ELF-1 (cell line): Measurements from ENCODE around the gene F7.
"Not testable (repeated sequence)": the region's sequence is repeated elsewhere in the genome, so short reads cannot be mapped to it uniquely, and the experiment has no call there.

ENCODE experiments used
- DNase-seq: peaks from one replicate; pipeline ENCODE4 v3.0.0-alpha.2; 2016; ENCODE audit warnings: low read depth, low spot score

The F7 gene

DNA sequence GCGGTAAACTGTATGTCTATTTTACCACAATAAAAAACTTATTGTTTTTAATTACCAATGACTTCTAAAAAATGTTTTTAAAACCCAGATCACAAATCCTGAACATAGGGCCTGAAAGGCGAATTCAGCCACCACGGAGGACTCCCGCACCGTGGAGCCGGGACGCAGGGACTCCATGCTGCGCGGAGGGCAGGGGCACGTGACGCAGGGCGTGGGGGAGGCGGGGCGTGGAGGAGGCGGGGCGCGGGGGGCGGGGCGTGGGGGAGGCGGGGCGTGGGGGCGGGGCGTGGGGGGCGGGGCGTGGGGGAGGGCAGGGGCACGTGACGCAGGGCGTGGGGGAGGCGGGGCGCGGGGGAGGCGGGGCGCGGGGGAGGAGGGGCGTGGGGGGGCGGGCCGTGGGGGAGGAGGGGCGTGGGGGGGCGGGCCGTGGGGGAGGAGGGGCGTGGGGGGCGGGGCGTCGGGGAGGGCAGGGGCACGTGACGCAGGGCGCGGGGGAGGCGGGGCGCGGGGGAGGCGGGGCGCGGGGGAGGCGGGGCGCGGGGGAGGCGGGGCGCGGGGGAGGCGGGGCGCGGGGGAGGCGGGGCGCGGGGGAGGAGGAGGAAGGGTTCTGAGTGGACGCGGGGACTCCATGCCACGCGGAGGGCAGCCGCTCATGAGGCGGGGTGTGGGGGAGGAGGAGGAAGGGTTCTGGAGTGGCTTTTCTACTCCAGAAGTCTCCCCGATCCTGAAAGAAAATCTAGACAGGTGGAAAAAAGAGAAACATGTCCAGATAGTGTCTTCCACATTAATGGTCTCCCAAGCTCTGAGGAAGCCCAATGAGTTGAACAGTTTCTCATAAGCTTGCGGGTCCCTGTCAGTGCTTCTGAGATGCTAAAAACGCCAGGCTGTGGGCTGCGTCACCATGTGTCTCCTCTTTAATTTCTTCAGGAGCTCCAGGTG is 48.5 kb downstream of the F7 start:
- no peak for DNase-seq

DNA sequence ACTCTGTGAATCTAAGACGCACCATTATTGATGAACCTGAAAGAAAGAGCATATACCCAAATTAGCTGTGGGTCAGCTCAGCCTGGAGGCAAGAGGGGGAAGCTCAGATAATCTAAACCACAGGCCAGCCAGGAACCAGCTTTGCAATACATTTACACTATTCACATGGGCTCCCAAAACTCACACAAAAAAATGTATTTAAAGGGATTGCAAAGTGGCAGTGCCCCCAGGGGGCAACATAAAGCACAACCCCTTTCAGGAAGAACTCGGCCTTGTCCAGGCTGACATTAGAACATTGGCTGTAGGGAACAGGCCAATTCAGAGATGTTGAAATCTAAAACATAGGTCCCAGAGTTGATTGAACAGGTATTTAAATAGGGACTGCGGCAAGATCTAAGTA is 49.6 kb downstream of the F7 start:
- DNase-seq, result no peak

DNA sequence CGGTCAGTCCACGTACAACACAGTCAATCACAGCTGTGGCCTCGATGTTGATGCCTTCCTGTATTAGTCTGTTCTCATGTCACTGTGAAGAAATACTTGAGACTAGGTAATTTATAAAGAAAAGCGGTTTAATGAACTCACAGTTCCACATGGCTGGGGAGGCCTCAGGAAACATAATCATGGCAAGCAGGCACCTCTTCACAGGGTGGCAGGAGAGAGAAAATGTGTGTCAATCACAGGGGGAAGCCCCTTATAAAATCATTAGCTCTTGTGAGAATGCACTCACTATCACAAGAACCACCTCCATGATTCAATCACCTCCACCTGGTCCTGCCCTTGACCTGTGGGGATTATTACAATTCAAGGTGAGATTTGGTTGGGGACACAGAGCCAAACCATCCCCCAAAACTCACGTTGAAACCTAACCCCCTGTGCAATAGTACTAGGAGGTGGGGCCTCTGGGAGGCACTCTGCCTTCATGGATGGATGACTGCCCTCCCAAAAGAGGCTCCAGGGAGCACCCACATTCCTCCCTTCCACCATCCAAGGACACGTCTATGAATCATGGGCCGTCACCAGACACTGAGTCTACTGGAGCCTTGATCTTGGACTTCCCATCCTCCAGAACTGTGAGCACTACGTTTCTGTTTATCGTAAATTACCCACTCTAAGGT is 50.5 kb downstream of the F7 start:
- DNase-seq, result no peak

DNA sequence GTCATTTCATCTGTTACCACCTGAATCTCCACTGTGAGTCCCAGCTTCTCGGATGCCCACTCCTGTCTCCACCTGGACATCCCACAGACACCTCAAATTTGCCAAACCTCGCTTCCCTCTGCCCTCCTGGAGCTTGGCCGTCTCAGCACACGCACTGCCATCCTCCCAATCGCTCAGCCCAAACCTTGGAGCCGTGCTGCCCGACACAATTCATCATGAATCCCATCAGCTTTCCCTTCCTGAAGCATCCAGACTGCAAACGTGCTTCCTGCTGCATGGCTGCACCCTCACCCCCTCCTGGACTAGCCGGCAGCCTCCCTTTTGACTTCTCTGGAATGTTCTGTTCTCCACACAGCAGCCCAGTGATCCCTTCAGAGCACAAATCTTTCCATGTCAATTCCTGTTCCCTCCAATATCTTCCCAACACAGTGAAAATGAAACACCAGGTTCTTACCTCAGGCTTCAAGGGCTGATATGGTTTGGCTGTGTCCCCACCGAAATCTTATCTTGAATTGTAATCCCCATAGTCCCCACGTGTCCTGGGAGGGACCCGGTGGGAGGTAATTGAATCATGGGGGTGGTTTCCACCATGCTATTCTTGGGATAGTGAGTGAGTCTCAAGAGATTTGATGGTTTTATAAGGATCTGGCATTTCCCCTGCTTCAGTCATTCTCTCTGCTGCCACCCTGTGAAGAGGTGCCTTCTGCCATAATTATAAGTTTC is 51.8 kb downstream of the F7 start:
- no peak for DNase-seq

DNA sequence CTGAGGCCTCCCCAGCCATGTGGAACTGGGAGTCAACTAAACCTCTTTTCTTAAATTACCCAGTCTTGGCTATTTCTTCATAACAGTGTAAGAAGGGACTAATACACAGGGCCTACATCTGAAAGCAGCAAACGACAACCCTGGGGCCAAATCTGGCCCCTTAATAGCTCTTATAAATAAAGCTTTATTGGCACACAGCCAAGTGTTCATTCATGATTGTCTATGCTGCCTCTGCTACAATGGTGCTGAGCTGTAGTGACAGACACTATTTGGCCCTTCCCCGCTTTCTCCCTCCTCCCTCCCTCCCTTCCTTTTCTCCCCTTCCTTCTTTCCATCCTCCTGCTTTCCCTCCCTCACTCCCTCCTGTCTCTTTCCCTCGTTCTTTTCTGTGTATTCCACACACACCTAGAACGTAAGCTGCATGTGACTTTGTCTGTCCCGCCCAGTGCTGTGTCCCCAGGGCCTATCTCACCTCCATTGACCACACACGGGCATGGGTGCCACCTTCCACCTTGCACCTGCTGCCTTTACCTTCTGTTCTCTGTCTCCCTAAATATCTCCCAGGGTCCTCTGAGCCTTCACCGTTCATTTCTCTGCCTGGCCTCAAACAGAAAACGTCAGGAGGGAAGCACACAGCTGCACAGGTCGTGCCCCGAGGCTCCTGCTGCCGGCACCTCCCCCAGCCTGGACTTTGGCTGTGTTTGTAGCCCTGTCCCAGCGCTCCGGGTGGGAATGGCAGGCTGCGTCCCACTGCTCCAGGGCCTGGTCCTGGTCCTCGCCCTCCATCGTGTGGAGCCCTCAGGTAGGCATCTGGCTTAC is 52.5 kb downstream of the F7 start, which contains the start of gene PROZ:
Gene PROZ (plus strand): TSS at position 720 of the 819 bp plus-strand sequence. CDS start 13 bp downstream, at position 733.
- DNase-seq, result peak; percentile 75

DNA sequence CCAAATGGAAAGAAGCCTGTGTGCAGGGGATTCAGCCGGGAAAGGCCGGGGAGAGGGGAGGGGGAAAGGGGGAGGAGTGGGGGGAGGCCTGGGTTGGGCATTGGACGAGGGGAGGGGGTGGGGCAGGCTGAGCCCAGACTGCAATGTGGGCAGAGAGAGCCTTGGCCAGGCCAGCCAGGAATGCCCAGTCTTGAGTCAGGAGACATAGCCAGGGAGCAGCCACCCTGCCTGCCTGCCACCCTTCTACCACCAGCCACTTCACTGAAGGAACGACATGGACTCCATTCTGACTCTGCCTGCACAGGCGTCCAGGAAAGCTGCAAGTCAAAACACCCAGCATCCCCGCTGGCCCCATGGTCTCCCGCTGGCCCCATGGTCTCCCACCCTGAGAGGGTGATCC is 53.4 kb downstream of the F7 start:
- DNase-seq, result no peak

DNA sequence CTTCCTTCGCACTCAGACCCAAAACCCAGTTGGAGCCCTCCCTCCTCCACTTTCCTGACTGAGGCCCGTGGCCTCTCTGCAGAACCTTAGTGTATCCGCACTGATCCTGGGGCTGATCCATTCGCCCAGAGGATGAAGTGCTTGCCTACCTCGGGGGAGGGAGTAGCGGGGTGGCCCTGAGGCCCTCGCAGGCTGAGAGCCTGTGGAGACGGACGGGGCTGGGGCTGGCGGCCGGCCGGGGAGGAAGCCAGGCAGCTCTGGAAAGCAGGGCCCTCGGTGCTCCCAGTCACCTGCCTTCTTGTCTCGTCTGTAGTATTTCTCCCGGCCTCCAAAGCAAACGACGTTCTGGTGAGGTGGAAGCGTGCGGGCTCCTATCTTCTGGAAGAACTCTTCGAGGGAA is 54.1 kb downstream of the F7 start:
- no peak for DNase-seq

DNA sequence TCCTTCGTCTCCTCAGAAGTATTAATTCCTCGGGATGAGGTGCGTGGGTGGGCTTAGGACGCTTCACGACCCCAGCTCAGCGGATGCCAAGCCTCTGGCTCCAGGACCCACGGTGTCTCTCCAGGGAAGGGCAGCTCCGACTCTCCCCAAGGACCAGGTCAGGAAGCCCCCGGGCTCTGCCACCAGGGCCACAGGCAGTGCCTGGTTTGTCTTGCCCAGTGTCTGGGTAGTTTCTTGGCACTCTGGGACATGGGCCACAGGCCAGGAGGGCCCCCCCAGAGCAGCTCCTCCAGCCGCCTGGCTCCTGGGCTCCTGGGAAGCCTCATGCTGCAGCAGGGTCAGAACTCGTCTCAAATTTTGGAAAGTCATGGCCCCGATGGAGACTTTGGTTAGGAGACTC is 55.4 kb downstream of the F7 start:
- DNase-seq, result no peak

DNA sequence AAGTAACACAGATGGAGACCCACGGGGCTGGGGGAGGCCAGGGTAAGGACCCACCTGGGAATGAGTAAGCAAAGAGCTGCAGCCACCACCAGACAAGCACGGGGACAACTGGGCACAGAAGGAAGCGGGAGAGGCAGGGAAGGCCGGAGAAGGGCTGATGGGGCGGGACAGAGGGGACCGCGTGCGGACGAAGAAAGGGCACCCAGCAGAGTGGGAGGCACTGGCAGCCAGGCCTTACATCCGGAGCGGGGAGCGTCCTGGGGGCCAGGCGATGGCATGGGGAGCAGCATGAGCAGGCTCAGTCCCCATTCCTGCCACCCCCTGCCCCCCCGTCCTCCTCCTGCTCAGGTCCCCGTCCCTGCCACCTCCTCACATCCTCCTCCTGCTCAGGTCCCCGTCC is 55.8 kb downstream of the F7 start:
- no peak for DNase-seq

DNA sequence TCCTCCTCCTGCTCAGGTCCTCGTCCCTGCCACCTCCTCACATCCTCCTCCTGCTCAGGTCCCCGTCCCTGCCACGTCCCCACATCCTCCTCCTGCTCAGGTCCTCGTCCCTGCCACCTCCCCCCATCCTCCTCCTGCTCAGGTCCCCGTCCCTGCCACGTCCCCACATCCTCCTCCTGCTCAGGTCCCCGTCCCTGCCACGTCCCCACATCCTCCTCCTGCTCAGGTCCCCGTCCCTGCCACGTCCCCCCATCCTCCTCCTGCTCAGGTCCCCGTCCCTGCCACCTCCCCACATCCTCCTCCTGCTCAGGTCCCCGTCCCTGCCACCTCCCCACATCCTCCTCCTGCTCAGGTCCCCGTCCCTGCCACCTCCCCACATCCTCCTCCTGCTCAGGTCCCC is 56.4 kb downstream of the F7 start:
- not testable (repeated sequence) for DNase-seq

DNA sequence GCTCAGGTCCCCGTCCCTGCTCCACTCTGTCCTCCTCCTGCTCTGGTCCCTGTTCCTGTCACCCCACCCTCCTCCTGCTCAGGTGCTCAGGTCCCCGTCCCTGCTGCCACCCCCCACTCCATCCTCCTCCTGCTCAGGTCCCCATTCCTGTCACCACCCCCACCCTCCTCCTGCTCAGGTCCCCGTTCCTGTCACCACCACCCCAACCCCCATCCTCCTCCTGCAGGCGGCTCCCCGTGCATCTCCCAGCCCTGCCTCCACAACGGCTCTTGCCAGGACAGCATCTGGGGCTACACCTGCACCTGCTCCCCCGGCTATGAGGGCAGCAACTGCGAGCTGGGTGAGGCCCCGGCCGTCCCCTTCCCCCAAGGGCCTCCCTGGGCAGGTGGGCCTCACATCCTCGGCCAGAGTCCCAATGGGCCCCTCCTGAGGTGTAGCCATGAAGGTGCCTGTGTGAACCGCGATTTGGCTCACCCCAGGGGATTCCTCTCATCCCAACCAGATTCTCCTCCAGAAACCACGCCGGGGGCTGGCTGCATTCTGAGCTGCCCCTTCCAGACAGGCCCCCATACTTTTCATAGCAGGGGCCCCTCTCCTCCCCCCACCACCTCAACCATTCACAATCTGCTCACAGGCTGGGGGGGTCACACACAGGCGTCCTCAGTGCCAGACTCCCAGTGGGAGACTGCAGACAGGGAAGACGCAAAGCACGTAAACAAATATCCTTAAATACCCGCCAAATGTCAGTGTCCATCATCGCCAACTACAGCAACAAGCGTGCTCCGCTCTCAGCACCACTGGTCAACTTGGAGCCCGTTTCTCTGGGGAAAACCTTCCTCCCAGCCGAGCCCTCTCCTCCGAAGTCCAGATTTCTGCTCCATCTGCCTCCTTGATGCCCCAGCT is 57.4 kb downstream of the F7 start:
- DNase-seq, result no peak

DNA sequence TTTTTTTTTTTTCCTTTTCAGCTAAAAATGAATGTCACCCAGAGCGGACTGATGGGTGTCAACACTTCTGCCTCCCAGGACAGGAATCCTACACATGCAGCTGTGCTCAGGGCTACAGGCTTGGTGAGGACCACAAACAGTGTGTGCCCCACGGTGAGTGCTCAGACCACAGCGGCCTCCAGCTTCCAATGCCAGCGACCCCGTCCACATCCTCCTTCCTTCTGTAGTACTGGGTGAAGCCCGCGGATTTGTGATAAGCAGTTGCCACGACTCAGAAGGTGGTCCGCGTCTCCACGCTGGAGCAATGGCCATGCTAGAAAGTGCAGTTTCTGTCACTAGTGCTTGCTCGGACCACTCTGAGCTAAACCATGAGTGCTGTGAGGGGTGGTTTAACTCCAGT is 58.9 kb downstream of the F7 start:
- no peak for DNase-seq

DNA sequence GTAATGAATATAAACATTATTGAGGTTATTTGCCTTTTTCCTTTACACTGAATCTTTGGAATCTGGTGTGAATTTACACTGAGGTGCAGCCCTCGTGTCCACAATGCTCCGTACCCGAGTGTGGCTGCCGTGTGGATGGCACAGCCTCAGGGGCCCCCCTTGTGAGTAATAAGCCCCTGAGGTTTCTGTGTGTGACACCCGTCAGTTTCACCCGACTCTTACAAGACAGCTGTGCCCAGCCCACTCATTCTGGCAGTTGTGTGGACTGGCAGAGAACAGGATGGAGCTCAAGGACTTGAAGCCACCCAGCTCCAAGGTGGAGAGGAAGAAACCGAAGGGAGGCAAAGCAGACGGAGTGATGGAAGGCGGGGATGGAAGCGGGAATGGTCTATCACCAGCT is 60.7 kb downstream of the F7 start:
- DNase-seq, result no peak

DNA sequence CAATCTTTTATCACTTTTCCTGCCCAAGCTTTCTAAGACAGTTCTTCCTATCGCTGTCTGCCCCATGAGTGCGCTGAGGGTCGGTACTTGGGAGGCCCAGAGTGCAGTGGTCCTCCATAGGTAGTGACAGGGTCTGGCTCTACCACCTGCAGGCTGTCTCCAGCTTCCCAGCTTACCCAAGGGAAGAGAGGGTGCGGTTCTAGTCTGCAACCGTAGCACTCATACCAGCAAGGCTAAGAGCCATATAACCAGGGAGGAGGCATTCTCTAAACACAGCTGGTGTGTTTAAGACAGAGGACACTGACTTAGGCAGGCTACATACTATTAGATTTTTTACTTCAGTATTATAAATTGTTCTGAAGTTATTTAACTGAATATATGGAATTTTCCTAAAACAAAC is 61.1 kb downstream of the F7 start:
- DNase-seq, result no peak

DNA sequence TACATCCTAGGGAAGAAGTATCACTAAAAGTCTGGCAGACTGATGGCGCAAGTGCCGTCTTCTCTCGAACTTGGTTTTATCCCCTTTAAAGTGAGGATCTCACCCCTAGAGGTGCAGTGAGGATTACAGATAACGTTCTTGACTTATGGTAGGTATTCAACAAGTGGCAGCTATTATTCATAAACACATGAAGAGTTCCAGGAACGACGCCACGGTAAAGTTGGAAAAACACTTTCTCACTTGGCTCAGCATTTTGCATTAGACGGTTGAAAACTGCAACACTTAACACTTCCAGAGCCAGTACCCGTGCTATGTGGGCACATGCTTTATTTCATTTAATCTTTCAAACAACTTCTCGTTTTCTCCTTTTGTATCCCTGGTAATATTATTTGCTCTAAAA is 61.6 kb downstream of the F7 start:
- DNase-seq, result no peak

DNA sequence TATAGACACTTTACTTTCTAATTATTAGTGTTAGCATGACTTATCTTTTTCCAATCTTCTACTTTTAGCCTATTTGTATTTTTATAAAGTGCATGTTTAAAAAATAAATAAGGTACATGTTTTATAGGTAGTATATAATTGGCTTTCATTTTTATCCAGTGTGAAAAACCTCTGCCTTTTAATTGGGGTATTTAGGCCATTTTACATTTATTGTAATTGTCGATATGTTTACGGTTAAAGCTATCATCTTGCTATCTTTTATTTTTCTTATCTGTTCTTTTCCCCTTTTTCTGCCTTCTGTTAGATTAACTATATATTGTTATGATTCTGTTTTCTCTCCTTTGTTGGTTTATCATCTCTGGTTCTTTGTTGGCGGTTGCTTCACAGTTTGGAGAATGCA is 62.0 kb downstream of the F7 start:
- DNase-seq, result no peak

DNA sequence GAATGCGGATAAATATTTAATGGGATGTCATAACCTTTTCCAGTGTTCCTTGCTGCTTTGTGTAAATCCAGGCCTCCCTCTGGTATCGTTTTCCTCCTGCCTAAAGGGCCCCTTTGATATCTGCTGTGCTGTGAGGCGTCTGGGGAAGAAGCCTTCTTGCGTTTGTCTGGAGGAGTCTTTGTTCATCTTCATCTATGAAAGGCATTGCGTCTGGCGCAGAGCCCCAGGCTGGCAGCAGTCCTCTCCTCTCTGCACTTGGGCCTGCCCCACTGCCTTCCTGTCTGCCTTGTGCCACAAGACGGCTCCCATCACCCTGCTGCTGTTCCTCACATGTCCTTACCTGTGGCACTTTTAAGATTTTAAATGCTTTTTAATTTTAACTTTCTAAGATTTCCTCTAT is 62.6 kb downstream of the F7 start:
- DNase-seq, result no peak

DNA sequence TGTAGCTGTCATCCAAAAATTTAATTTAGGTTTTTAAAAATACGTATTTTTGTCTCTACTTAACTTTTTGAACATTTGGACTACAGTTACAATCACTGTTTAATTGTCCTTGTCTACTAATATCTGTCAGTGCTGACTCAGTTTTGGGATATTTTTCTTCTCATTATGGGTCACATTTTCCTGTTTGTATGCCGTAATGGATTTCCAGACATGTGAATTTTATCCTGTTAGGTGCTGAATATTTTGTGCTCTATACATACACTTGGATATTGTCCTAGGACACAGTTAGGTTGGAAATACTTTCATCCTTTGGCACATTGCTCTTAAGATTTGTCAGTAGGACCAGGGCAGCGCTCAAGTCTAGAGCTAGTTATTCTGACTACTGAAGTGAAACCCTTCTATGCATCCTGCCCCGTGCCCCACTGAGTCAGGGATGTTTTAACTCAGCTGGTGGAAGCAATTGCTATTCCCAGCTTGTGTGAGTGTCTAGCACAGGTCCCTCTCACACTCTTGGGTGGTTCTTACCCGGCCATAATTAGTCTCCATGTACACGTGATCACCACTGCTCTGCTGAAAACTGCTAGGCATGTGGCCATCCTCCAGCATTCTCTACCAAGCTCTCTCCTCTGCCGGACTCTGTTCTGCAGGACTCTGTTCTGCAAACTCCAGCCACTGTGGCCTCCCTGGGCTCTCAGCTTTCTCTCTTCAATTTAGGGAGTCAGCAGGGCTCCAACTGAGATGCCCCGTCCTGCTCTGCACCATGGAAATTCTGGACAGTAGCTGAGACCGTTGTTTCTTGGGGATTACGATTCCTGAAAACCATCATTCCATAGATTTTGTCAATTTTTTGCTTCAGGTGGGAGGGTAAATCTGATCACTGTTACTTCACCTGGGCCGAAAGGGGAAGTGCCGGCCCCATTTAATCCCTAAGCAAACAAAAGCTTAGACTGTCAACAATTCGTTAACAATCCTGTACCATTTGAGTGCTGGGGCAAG is 64.0 kb downstream of the F7 start:
- DNase-seq, result no peak
